Neural cell (in vitro differentiated cells): ENCODE data around the gene SCN8A. TPM values are rescaled to one million over a fixed set of nuclear protein-coding genes. Genes with fewer than 3 reads are reported as not detected.

Experiments
- H2AFZ ChIP-seq: fragments of 200-600, 300-800 bp; sonication (generic), shearing (Covaris generic); 2 replicates; pipeline ENCODE4 v1.6.0; 2014; ENCODE audit warnings: low read depth, mild to moderate bottlenecking, antibody characterized with exemption, low read length, moderate library complexity
- H3F3A ChIP-seq: fragments of 200-600 bp; shearing (Covaris generic); 2 replicates; pipeline ENCODE4 v1.6.1; 2016; ENCODE audit warnings: mild to moderate bottlenecking, moderate library complexity, mixed read lengths, antibody characterized with exemption, low read length; ENCODE audit not compliant: insufficient read depth, poor library complexity, severe bottlenecking
- H3K27ac ChIP-seq: fragments of 200-600, 300-800 bp; sonication (generic), shearing (Covaris generic); 2 replicates; pipeline ENCODE4 v1.5.1; 2014; ENCODE audit warnings: mild to moderate bottlenecking, low read length, moderate library complexity
- H3K27me3 ChIP-seq: fragments of 300-800, 200-600 bp; sonication (generic), shearing (Covaris generic); 2 replicates; pipeline ENCODE4 v1.6.0; 2014; ENCODE audit warnings: mild to moderate bottlenecking, low read depth, low read length, moderate library complexity; ENCODE audit not compliant: insufficient read depth
- H3K36me3 ChIP-seq: fragments of 300-800, 200-600 bp; sonication (generic), shearing (Covaris generic); 2 replicates; pipeline ENCODE4 v1.5.1; 2014; ENCODE audit warnings: mild to moderate bottlenecking, antibody characterized with exemption, low read length, moderate library complexity; ENCODE audit not compliant: insufficient read depth
- H3K4me2 ChIP-seq: fragments of 300-800, 200-600 bp; sonication (generic), shearing (Covaris generic); 2 replicates; pipeline ENCODE4 v1.6.0; 2014; ENCODE audit warnings: mild to moderate bottlenecking, low read length
- H3K4me3 ChIP-seq: fragments of 300-800, 200-600 bp; sonication (generic), shearing (Covaris generic); 2 replicates; pipeline ENCODE4 v1.5.1; 2014; ENCODE audit warnings: mild to moderate bottlenecking, low read length, moderate library complexity
- H3K79me2 ChIP-seq: fragments of 200-600 bp; shearing (Covaris generic); replicated peaks from 2 replicates; pipeline ENCODE4 v1.6.0; 2014; ENCODE audit warnings: mild to moderate bottlenecking, low read length, moderate library complexity; ENCODE audit not compliant: insufficient read depth
- H3K9ac ChIP-seq: fragments of 300-800, 200-600 bp; sonication (generic), shearing (Covaris generic); 2 replicates; pipeline ENCODE4 v1.6.1; 2016; ENCODE audit warnings: mild to moderate bottlenecking, low read length, mixed read lengths
- H3K9me2 ChIP-seq: fragments of 200-600 bp; shearing (Covaris generic); 2 replicates; pipeline ENCODE4 v1.6.1; 2016; ENCODE audit warnings: mild to moderate bottlenecking, low read length, mixed read lengths; ENCODE audit not compliant: insufficient read depth
- H3K9me3 ChIP-seq: fragments of 200-600, 300-800 bp; sonication (generic), shearing (Covaris generic); 2 replicates; pipeline ENCODE4 v1.6.1; 2016; ENCODE audit warnings: mild to moderate bottlenecking, mixed run types, low read length, moderate library complexity, mixed read lengths
- H4K20me1 ChIP-seq: fragments of 200-600 bp; shearing (Covaris generic); 2 replicates; pipeline ENCODE4 v1.6.1; 2016; ENCODE audit warnings: mild to moderate bottlenecking, mixed run types; ENCODE audit not compliant: insufficient read depth
- EP300 ChIP-seq: fragments of 450-650 bp; conservative IDR thresholded peaks from 2 replicates; pipeline ENCODE4 v1.6.1; 2014; ENCODE audit warnings: antibody characterized with exemption, mild to moderate bottlenecking, moderate library complexity; ENCODE audit not compliant: poor library complexity, severe bottlenecking
- EZH2 ChIP-seq: fragments of 200-600, 300-800 bp; shearing (Covaris generic), sonication (generic); IDR thresholded peaks from 2 replicates; pipeline ENCODE4 v1.6.1; 2014; ENCODE audit warnings: antibody characterized with exemption, low read length, borderline replicate concordance, mild to moderate bottlenecking; ENCODE audit not compliant: insufficient read depth, poor library complexity, severe bottlenecking
- MXI1 ChIP-seq: fragments of 450-650 bp; conservative IDR thresholded peaks from 2 replicates; pipeline ENCODE4 v1.6.1; 2014; ENCODE audit warnings: antibody characterized with exemption, mild to moderate bottlenecking; ENCODE audit not compliant: poor library complexity, severe bottlenecking
- POLR2AphosphoS5 ChIP-seq: IDR thresholded peaks from 2 replicates; pipeline ENCODE4 v1.6.1; 2012
- RAD21 ChIP-seq: fragments of 450-650 bp; conservative IDR thresholded peaks from 2 replicates; pipeline ENCODE4 v1.6.1; 2014; ENCODE audit warnings: antibody characterized with exemption, mild to moderate bottlenecking, moderate library complexity
- SMC3 ChIP-seq: fragments of 450-650 bp; conservative IDR thresholded peaks from 2 replicates; pipeline ENCODE4 v1.6.1; 2014; ENCODE audit warnings: antibody characterized with exemption, mild to moderate bottlenecking, moderate library complexity; ENCODE audit not compliant: poor library complexity
- TAF1 ChIP-seq: IDR thresholded peaks from 2 replicates; pipeline ENCODE4 v1.6.1; 2012; ENCODE audit warnings: low read depth
- polyA plus RNA-seq: library from polyadenylated mRNA; depleted of rRNA; stranded (reverse); fragments of >200 nt; gene quantifications from 2 replicates; pipeline ENCODE4 v1.2.3, GENCODE V29; 2014
- TF ChIP-seq, protein P1 (sequence below): fragments of 450-650 bp; IDR thresholded peaks from 2 replicates; pipeline ENCODE4 v1.5.1; 2014; ENCODE audit warnings: antibody characterized with exemption, mild to moderate bottlenecking, moderate library complexity; ENCODE audit not compliant: poor library complexity, severe bottlenecking
- TF ChIP-seq, protein P2 (sequence below): IDR thresholded peaks from 2 replicates; pipeline ENCODE4 v1.6.1; 2012; ENCODE audit warnings: borderline replicate concordance

The SCN8A gene
- polyA plus RNA-seq, 1 donor from 2014 or later, result 14.2 TPM

DNA sequence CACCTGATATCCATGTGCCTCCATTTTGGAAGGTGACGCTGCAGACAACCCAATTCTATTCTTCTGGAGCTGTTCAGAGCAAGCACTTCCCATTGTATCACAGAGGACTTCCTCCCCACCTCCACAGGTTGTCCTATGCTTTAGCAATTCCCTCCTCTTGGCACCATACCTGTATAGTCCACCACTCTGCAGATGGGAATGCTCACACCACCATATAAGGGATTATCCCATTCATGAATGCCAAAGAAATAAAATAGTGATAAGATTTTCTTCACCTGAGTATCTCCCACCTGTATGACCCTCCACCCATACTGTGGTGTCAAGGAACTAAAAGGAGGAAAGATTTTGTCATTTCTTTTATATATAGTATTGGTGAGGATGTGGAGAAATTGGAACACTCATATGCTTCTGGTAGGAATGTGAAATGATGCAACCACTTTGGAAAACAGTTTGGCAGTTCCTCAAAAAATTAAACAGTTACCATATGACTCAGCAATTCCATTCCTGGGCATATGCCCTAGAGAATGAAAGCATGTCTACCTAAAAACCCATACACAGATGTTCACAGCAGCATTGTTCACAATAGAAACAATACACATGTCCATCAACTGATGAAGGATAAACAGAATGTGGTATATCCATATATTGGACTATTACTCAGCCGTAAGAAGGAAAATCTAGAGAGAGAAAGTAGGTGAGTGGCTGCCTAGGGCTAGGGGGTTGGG is 182.3 kb downstream of the SCN8A start:
- Histone ChIP-seq H3K27ac (no peak overlapping the region), H4K20me1 (no peaks in the 10 kb centered on the region), H3K9me2 (no peaks in the 10 kb centered on the region), H2AFZ (no peak overlapping the region), H3F3A (no peaks in the 10 kb centered on the region), H3K27me3 (no peaks in the 10 kb centered on the region), H3K36me3 (peaks cover 26% of the 10 kb centered on the region), H3K79me2 (no peaks in the 10 kb centered on the region), H3K9ac (no peak overlapping the region), H3K4me2 (no peak overlapping the region), H3K4me3 (no peak overlapping the region), H3K9me3 (no peaks in the 10 kb centered on the region)
- TF ChIP-seq, protein P1, sequence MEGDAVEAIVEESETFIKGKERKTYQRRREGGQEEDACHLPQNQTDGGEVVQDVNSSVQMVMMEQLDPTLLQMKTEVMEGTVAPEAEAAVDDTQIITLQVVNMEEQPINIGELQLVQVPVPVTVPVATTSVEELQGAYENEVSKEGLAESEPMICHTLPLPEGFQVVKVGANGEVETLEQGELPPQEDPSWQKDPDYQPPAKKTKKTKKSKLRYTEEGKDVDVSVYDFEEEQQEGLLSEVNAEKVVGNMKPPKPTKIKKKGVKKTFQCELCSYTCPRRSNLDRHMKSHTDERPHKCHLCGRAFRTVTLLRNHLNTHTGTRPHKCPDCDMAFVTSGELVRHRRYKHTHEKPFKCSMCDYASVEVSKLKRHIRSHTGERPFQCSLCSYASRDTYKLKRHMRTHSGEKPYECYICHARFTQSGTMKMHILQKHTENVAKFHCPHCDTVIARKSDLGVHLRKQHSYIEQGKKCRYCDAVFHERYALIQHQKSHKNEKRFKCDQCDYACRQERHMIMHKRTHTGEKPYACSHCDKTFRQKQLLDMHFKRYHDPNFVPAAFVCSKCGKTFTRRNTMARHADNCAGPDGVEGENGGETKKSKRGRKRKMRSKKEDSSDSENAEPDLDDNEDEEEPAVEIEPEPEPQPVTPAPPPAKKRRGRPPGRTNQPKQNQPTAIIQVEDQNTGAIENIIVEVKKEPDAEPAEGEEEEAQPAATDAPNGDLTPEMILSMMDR, result no peak
- TF ChIP-seq TAF1, result no peak
- TF ChIP-seq MXI1, result no peak
- no peak for TF ChIP-seq SMC3
- TF ChIP-seq, protein P2, sequence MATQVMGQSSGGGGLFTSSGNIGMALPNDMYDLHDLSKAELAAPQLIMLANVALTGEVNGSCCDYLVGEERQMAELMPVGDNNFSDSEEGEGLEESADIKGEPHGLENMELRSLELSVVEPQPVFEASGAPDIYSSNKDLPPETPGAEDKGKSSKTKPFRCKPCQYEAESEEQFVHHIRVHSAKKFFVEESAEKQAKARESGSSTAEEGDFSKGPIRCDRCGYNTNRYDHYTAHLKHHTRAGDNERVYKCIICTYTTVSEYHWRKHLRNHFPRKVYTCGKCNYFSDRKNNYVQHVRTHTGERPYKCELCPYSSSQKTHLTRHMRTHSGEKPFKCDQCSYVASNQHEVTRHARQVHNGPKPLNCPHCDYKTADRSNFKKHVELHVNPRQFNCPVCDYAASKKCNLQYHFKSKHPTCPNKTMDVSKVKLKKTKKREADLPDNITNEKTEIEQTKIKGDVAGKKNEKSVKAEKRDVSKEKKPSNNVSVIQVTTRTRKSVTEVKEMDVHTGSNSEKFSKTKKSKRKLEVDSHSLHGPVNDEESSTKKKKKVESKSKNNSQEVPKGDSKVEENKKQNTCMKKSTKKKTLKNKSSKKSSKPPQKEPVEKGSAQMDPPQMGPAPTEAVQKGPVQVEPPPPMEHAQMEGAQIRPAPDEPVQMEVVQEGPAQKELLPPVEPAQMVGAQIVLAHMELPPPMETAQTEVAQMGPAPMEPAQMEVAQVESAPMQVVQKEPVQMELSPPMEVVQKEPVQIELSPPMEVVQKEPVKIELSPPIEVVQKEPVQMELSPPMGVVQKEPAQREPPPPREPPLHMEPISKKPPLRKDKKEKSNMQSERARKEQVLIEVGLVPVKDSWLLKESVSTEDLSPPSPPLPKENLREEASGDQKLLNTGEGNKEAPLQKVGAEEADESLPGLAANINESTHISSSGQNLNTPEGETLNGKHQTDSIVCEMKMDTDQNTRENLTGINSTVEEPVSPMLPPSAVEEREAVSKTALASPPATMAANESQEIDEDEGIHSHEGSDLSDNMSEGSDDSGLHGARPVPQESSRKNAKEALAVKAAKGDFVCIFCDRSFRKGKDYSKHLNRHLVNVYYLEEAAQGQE, result no peak
- no peak for TF ChIP-seq POLR2AphosphoS5
- no peak for TF ChIP-seq EZH2

DNA sequence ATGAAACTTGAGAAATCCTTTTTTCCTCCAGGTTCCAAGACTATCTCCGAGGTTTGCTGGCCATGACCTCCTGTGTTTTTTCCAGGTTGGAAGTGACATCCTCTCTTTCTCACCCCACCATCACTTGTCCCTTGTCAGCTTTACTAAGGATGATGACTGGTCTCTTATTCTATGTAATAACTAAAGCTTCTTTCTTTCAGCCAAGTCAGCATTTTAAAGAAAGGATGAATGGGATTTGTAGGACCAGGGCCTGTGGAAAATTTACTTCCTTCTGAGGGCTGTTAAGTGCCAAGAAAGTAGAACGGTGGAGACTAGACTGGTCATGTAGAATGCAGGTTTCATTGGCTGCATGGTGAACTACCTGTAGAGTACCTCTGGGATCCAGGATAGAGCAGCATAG is 183.9 kb downstream of the SCN8A start:
- no peaks in the 10 kb centered on the region for H3K27me3 ChIP-seq
- no peak overlapping the region for H3K4me2 ChIP-seq
- TF ChIP-seq TAF1 (no peak), EP300 (no peak), MXI1 (no peak), EZH2 (no peak), POLR2AphosphoS5 (no peak), RAD21 (no peak), SMC3 (no peak)
- TF ChIP-seq, protein P1, result no peak
- TF ChIP-seq, protein P2, result no peak
- H3K9me2 ChIP-seq, result no peaks in the 10 kb centered on the region
- peaks cover 13% of the 10 kb centered on the region for H3K36me3 ChIP-seq
- H2AFZ ChIP-seq, result no peak overlapping the region
- no peaks in the 10 kb centered on the region for H4K20me1 ChIP-seq
- H3K4me3 ChIP-seq, result no peak overlapping the region
- H3K27ac ChIP-seq, result no peak overlapping the region
- H3K9ac ChIP-seq, result no peak overlapping the region
- no peaks in the 10 kb centered on the region for H3F3A ChIP-seq
- no peaks in the 10 kb centered on the region for H3K9me3 ChIP-seq
- no peaks in the 10 kb centered on the region for H3K79me2 ChIP-seq
